Mesenchymal stem cell (in vitro differentiated cells and primary cell): ENCODE results near the gene NCOA1.
"Not testable (repeated sequence)": the region's sequence is repeated elsewhere in the genome, so short reads cannot be mapped to it uniquely, and the experiment has no call there.

Experiments used
- DNase-seq: peaks from one replicate; pipeline ENCODE4 v3.0.0-alpha.2; 2013
- H2AFZ ChIP-seq: one replicate; pipeline ENCODE4 v1.6.1; 2013; ENCODE audit warnings: low read depth, mild to moderate bottlenecking, control low read depth, inconsistent platforms, low read length, moderate library complexity
- H2AK5ac ChIP-seq: 2 replicates; pipeline ENCODE4 v1.6.1; 2013; ENCODE audit warnings: low read length, moderate library complexity, mild to moderate bottlenecking, inconsistent platforms; ENCODE audit not compliant: severe bottlenecking
- H2BK120ac ChIP-seq: one replicate; pipeline ENCODE4 v1.6.1; 2013; ENCODE audit warnings: low read depth, mild to moderate bottlenecking, inconsistent platforms, low read length, moderate library complexity
- H2BK12ac ChIP-seq, 2 experiments: one replicate each; pipeline ENCODE4 v1.6.1; 2013; ENCODE audit warnings: inconsistent platforms in 2 of 2, low read length in 2 of 2, mild to moderate bottlenecking in 2 of 2, moderate library complexity in 2 of 2, control low read depth in 1 of 2
- H2BK15ac ChIP-seq: one replicate; pipeline ENCODE4 v1.6.1; 2013; ENCODE audit warnings: mild to moderate bottlenecking, low read depth, inconsistent platforms; ENCODE audit not compliant: poor library complexity, severe bottlenecking
- H2BK5ac ChIP-seq: 2 replicates; pipeline ENCODE4 v1.6.1; 2013; ENCODE audit warnings: low read depth, mild to moderate bottlenecking, low read length, control low read depth, inconsistent platforms; ENCODE audit not compliant: poor library complexity, severe bottlenecking
- H3K14ac ChIP-seq, 2 experiments: one replicate each; pipeline ENCODE4 v1.6.1; 2013; ENCODE audit warnings: inconsistent platforms in 2 of 2, low read length in 2 of 2, control low read depth in 1 of 2, mild to moderate bottlenecking in 1 of 2, moderate library complexity in 1 of 2
- H3K18ac ChIP-seq, 2 experiments: one replicate each; pipeline ENCODE4 v1.6.1; 2013; ENCODE audit warnings: inconsistent platforms in 2 of 2, low read length in 2 of 2, control low read depth in 1 of 2, low read depth in 1 of 2, mild to moderate bottlenecking in 1 of 2
- H3K23ac ChIP-seq, 2 experiments: one replicate each; pipeline ENCODE4 v1.6.1; 2013; ENCODE audit warnings: inconsistent platforms in 2 of 2, low read length in 2 of 2, mild to moderate bottlenecking in 2 of 2, moderate library complexity in 2 of 2, control low read depth in 1 of 2
- H3K27ac ChIP-seq: 2 replicates; pipeline ENCODE4 v1.5.1; 2013; ENCODE audit warnings: mild to moderate bottlenecking, moderate library complexity, low read length, control low read depth, inconsistent platforms; ENCODE audit not compliant: poor library complexity, severe bottlenecking
- H3K27me3 ChIP-seq, 2 experiments: 2 replicates each; pipeline versions ENCODE4 v1.6.1 to v1.7.0; 2013; ENCODE audit warnings: low read length in 2 of 2, mild to moderate bottlenecking in 2 of 2, moderate library complexity in 2 of 2, control low read depth in 1 of 2, inconsistent platforms in 1 of 2; ENCODE audit not compliant: control insufficient read depth in 1 of 2, insufficient read depth in 1 of 2
- H3K36me3 ChIP-seq, 2 experiments: 2 replicates each; pipeline versions ENCODE4 v1.6.1 to v1.7.0; 2013; ENCODE audit warnings: low read length in 2 of 2, control low read depth in 1 of 2, inconsistent platforms in 1 of 2, low read depth in 1 of 2, mild to moderate bottlenecking in 1 of 2; ENCODE audit not compliant: insufficient read depth in 2 of 2, control insufficient read depth in 1 of 2
- H3K4ac ChIP-seq, 2 experiments: one replicate each; pipeline ENCODE4 v1.6.1; 2013; ENCODE audit warnings: inconsistent platforms in 2 of 2, low read length in 2 of 2, mild to moderate bottlenecking in 2 of 2, moderate library complexity in 2 of 2, control low read depth in 1 of 2, low read depth in 1 of 2
- H3K4me1 ChIP-seq: 2 replicates; pipeline ENCODE4 v1.6.1; 2013; ENCODE audit warnings: low read depth, low read length, control low read depth; ENCODE audit not compliant: control insufficient read depth, insufficient read depth
- H3K4me2 ChIP-seq: 2 replicates; pipeline ENCODE4 v1.6.1; 2013; ENCODE audit warnings: low read length, mild to moderate bottlenecking, inconsistent platforms; ENCODE audit not compliant: poor library complexity, severe bottlenecking
- H3K4me3 ChIP-seq, 2 experiments: 2 replicates each; pipeline versions ENCODE4 v1.5.1 to v1.7.0; 2013; ENCODE audit warnings: low read length in 2 of 2, mild to moderate bottlenecking in 2 of 2, control low read depth in 1 of 2, low read depth in 1 of 2; ENCODE audit not compliant: insufficient read depth in 1 of 2
- H3K79me1 ChIP-seq: replicated peaks from 2 replicates; pipeline ENCODE4 v1.6.1; 2013; ENCODE audit warnings: mild to moderate bottlenecking, control low read depth, low read length, inconsistent platforms; ENCODE audit not compliant: poor library complexity, severe bottlenecking
- H3K9ac ChIP-seq: 2 replicates; pipeline ENCODE4 v1.7.0; 2013; ENCODE audit warnings: mild to moderate bottlenecking, low read length, moderate library complexity
- H3K9me3 ChIP-seq: 2 replicates; pipeline ENCODE4 v1.7.0; 2013; ENCODE audit warnings: mild to moderate bottlenecking, low read length; ENCODE audit not compliant: control insufficient read depth
- H4K8ac ChIP-seq: one replicate; pipeline ENCODE4 v1.6.1; 2013; ENCODE audit warnings: inconsistent platforms, mild to moderate bottlenecking, low read length, moderate library complexity
- H4K91ac ChIP-seq: one replicate; pipeline ENCODE4 v1.6.1; 2013; ENCODE audit warnings: mild to moderate bottlenecking, low read length, inconsistent platforms
- WGBS: methylation state at CpG from one replicate; pipeline ENCODE4 v1.1.7; 2013; ENCODE audit warnings: mixed read lengths; 5-methylcytosine and 5-hydroxymethylcytosine counted together

Gene NCOA1

DNA sequence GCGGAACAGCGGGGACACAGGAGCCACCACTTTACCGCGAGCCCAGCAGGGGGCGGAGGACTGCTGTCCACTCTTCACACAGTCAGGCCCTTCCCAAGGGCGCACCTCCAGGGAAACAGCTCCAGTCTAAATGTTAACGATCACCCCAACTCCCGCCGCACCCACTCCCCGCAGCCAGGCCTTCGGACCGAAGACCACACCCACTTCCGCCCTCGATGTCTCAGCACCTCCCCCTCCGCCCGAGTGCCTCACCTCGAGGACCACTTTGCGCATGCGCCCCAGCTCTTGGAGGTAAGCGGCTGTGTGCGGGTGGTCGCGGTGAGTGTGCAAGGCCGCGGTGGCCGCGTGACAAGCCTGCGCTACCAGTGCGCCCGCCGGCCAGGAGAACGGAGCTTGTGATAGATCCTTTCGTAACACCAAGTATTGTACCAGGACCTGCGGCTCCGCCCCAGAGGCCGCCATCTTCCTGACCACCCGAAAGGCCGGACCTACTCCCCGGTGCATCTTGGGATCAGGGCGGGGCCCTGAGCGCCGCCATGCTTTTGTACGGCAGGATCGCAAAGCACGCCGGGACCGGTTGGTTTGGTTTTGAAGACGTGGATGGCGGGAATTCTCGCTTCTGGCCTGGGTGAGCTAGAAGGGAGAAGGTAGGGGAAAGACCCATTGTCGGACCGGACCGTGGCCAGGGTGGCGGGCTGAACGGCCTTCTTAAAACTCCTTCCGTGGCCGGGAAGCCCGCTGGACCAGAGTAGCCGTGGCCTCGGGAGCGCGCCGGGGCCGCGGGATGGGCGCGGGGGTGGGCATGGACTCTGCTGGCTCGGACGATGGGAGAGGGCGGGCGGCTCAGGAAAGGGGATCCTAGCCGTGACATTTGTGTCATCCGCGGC lies 302.1 kb downstream of the NCOA1 start, which contains the start of the genes CENPO and PTRHD1:
Gene CENPO (plus strand): TSS at position 552 of the 887 bp plus-strand sequence. CDS start 495 bp downstream, outside the sequence.
Gene PTRHD1 (minus strand): TSS at position 518 of the 887 bp plus-strand sequence. CDS start 14 bp downstream, at position 504.
- peak; percentile 98 for DNase-seq
- WGBS: under 1% methylated on average over 72 of the region's 74 CpGs
- H3K4me1 ChIP-seq: peaks cover 2% of the 10 kb centered on the region
- peak within 1 kb of the TSS; percentile 89 to 96 for H3K4me3 ChIP-seq
- peak within 1 kb of the TSS in 1 of 2 experiments; percentile 99 for H3K14ac ChIP-seq
- H3K23ac ChIP-seq: peak within 1 kb of the TSS in 1 of 2 experiments; percentile 34
- no peaks in the 10 kb centered on the region for H3K27me3 ChIP-seq
- H3K9ac ChIP-seq: peak within 1 kb of the TSS; percentile 96
- H3K79me1 ChIP-seq: peaks cover 8% of the 10 kb centered on the region
- peak within 1 kb of the TSS; percentile 97 for H2BK120ac ChIP-seq
- H2BK12ac ChIP-seq: peak within 1 kb of the TSS; percentile 38 to 93
- no peaks in the 10 kb centered on the region for H3K9me3 ChIP-seq
- peak within 1 kb of the TSS; percentile 93 for H3K27ac ChIP-seq
- peak within 1 kb of the TSS; percentile 75 for H2AFZ ChIP-seq
- H2BK15ac ChIP-seq: peak within 1 kb of the TSS; percentile 99
- no peak within 1 kb of the TSS for H2AK5ac ChIP-seq
- H4K91ac ChIP-seq: peak within 1 kb of the TSS; percentile 100
- peaks cover 16 to 18% of the 10 kb centered on the region in 2 experiments for H3K36me3 ChIP-seq
- peak within 1 kb of the TSS; percentile 97 for H2BK5ac ChIP-seq
- H3K18ac ChIP-seq: peak within 1 kb of the TSS; percentile 99
- H3K4ac ChIP-seq: peak within 1 kb of the TSS; percentile 91 to 99
- H3K4me2 ChIP-seq: peak within 1 kb of the TSS; percentile 86
- peak within 1 kb of the TSS; percentile 100 for H4K8ac ChIP-seq

DNA sequence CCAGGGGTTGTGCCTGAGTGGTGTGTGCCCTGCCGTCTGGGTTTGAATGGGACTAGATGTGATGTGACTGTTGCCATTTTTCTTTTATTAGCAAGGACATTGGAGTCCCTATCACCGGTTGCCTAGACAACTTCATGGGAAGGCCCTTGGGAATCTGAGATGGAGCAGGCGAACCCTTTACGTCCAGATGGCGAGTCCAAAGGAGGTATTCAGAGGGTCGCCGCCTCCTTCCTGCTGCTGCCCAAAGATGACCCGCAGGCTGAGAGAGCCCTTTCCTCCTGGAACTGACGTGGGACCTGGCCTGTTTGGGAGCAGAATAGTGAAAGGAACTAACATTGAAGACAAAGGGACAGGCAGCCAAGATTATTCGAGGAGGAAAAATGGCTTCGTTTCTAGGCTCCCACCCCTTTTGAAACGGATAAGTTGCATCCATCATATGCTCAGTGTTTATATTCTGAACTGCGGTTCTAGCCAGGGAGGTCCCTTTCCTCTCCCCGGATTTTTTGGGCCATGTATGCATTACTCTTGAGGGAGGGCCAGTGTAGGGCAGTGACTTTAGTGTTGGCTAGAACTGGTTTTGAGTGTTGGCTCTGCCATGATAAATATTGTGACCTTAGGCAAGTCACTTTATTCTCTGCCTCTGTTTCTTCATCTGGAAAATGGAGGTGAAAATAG lies 302.8 kb downstream of the NCOA1 start:
- Histone ChIP-seq H3K18ac (peak overlapping the region in 1 of 2 experiments; percentile 65), H3K4me3 (peak overlapping the region; percentile 89 to 96), H2BK5ac (no peak overlapping the region), H3K79me1 (peaks cover 8% of the 10 kb centered on the region), H3K4ac (peak overlapping the region in 1 of 2 experiments; percentile 47), H2BK120ac (no peak overlapping the region), H4K91ac (no peak overlapping the region), H3K4me1 (peaks cover 2% of the 10 kb centered on the region), H3K27ac (no peak overlapping the region), H2AK5ac (no peak overlapping the region), H2AFZ (peak overlapping the region; percentile 75), H3K9me3 (no peaks in the 10 kb centered on the region), H3K4me2 (peak overlapping the region; percentile 86), H3K23ac (no peak overlapping the region), H4K8ac (peak overlapping the region; percentile 0), H2BK12ac (no peak overlapping the region), H3K27me3 (no peaks in the 10 kb centered on the region), H2BK15ac (no peak overlapping the region), H3K14ac (no peak overlapping the region), H3K36me3 (peaks cover 15 to 16% of the 10 kb centered on the region in 2 experiments), H3K9ac (peak overlapping the region; percentile 96)
- peak; percentile 75 for DNase-seq
- WGBS: under 1% methylated on average over 14 of the region's 14 CpGs

DNA sequence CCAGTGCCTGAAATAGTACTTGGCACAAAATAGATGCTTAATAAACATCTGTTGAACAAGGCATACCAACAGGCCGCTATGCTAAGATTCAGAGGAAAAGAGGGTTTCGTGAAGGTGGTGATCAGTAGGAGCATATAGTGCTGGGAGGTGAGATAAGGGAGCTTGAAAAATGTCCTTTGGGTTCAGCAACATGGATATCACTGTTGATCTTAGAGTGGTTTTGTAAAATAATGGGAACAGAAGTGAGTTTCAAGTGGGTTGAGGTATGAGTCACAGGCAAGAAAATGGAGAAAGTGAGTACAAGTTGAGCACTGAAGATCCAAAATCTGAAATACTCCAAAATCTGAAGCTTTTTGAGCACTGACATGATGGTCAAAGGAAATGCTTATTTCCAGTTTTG lies 306.6 kb downstream of the NCOA1 start:
- Histone ChIP-seq H2BK15ac (no peak overlapping the region), H3K4ac (no peak overlapping the region), H3K4me3 (no peak overlapping the region), H3K9me3 (no peaks in the 10 kb centered on the region), H2AFZ (no peak overlapping the region), H2BK5ac (no peak overlapping the region), H3K14ac (no peak overlapping the region), H3K27me3 (no peaks in the 10 kb centered on the region), H3K4me1 (peaks cover 2% of the 10 kb centered on the region), H3K27ac (no peak overlapping the region), H2BK120ac (no peak overlapping the region), H3K4me2 (no peak overlapping the region), H3K79me1 (peaks cover 11% of the 10 kb centered on the region), H3K9ac (no peak overlapping the region), H4K8ac (no peak overlapping the region), H3K36me3 (peaks cover 3 to 11% of the 10 kb centered on the region in 2 experiments), H3K23ac (no peak overlapping the region), H2BK12ac (no peak overlapping the region), H2AK5ac (no peak overlapping the region), H3K18ac (no peak overlapping the region), H4K91ac (no peak overlapping the region)
- 96% methylated on average over 2 of the region's 2 CpGs for WGBS
- no peak for DNase-seq

DNA sequence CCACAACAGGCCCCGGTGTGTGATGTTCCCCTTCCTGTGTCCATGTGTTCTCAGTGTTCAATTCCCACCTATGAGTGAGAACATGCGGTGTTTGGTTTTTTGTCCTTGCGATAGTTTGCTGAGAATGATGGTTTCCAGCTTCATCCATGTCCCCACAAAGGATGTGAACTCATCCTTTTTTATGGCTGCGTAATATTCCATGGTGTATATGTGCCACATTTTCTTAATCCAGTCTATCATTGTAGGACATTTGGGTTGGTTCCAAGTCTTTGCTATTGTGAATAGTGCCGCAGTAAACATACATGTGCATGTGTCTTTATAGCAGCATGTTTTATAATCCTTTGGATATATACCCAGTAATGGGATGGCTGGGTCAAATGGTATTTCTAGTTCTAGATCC lies 309.4 kb downstream of the NCOA1 start:
- H3K18ac ChIP-seq, DNase-seq, H2BK120ac ChIP-seq, H3K27ac ChIP-seq, H3K79me1 ChIP-seq, H3K27me3 ChIP-seq, H3K4me2 ChIP-seq, H2AFZ ChIP-seq, H4K91ac ChIP-seq, H2AK5ac ChIP-seq, H2BK5ac ChIP-seq, H2BK15ac ChIP-seq, H4K8ac ChIP-seq, H3K23ac ChIP-seq, H3K4ac ChIP-seq, H3K4me3 ChIP-seq, H3K9me3 ChIP-seq, H3K4me1 ChIP-seq, H3K14ac ChIP-seq, H2BK12ac ChIP-seq, H3K9ac ChIP-seq: not testable (repeated sequence)
- no CpG with 5 or more reads among the region's 5 CpGs for WGBS
- peaks cover 3 to 13% of the 10 kb centered on the region in 2 experiments for H3K36me3 ChIP-seq
